Large intestine (tissue), 3 donors: ENCODE results near the gene GBX2. TPM values are rescaled to one million over a fixed set of nuclear protein-coding genes. Genes with fewer than 3 reads are reported as not detected.

ENCODE experiments used
- DNase-seq, 2 donors: peaks; one replicate each; pipeline versions ENCODE4 v3.0.0 to v3.0.0-alpha.2; 2013
- H3K27ac ChIP-seq: one replicate; pipeline ENCODE4 v1.5.1; 2013; ENCODE audit warnings: low read length
- H3K27me3 ChIP-seq: 2 replicates; pipeline ENCODE4 v1.6.1; 2013; ENCODE audit warnings: low read length; ENCODE audit not compliant: control insufficient read depth, insufficient read depth
- H3K36me3 ChIP-seq: 2 replicates; pipeline ENCODE4 v1.6.1; 2013; ENCODE audit warnings: low read length; ENCODE audit not compliant: control insufficient read depth, insufficient read depth
- H3K4me1 ChIP-seq: one replicate; pipeline ENCODE4 v1.6.1; 2013; ENCODE audit warnings: low read length; ENCODE audit not compliant: control insufficient read depth, insufficient read depth
- H3K4me3 ChIP-seq: one replicate; pipeline ENCODE4 v1.5.1; 2013; ENCODE audit warnings: low read length
- H3K9me3 ChIP-seq: one replicate; pipeline ENCODE4 v1.6.1; 2013; ENCODE audit warnings: mild to moderate bottlenecking, low read depth, low read length, moderate library complexity; ENCODE audit not compliant: control insufficient read depth
- WGBS: methylation state at CpG from one replicate; pipeline ENCODE4 v1.1.5; 2013; ENCODE audit warnings: low lambda C conversion rate; ENCODE audit not compliant: insufficient coverage; 5-methylcytosine and 5-hydroxymethylcytosine counted together
- polyA plus RNA-seq: library from polyadenylated mRNA; unstranded; fragments of 120-200 nt; gene quantifications from one replicate; pipeline ENCODE4 v1.2.1, GENCODE V29; 2013

GBX2 gene
- polyA plus RNA-seq, 1 donor, result not detected

DNA sequence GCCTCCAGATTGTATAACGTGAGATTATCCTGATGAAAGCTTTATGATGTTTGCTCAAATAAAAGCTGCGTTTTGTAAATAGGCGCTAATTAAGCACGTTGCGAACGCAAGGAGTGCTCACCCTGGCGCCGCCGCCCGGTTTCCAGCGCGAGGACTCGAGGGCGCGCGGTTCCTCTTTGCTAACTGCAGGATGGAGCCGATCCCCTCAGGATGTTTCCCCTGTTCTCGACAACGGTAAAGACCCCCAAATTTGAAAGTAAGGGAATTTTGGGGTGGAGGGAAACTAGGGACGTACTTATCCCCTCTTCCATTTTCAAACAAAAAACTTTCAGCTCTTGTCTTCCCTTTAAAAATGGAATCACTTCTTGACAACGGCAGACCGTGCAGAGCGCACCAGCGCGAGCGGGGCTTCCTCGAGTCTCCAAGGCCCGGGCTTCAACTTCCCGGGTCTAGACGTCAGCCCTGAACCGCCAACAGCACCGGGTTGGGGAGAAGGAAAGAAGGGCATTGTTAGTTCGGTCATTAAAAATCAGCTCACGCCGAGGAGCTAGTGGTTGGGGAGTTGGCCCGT lies 1.1 kb upstream of the GBX2 start:
- WGBS, result no CpG with 5 or more reads among the region's 36 CpGs
- H3K4me3 ChIP-seq, result no peak overlapping the region
- H3K4me1 ChIP-seq, result peaks cover 26% of the 10 kb centered on the region
- H3K27ac ChIP-seq, result no peak overlapping the region
- DNase-seq, result peak in 1 of 2 donors; percentile 23
- H3K27me3 ChIP-seq, result peaks cover 99% of the 10 kb centered on the region
- H3K9me3 ChIP-seq, result peaks cover 29% of the 10 kb centered on the region
- no peaks in the 10 kb centered on the region for H3K36me3 ChIP-seq

DNA sequence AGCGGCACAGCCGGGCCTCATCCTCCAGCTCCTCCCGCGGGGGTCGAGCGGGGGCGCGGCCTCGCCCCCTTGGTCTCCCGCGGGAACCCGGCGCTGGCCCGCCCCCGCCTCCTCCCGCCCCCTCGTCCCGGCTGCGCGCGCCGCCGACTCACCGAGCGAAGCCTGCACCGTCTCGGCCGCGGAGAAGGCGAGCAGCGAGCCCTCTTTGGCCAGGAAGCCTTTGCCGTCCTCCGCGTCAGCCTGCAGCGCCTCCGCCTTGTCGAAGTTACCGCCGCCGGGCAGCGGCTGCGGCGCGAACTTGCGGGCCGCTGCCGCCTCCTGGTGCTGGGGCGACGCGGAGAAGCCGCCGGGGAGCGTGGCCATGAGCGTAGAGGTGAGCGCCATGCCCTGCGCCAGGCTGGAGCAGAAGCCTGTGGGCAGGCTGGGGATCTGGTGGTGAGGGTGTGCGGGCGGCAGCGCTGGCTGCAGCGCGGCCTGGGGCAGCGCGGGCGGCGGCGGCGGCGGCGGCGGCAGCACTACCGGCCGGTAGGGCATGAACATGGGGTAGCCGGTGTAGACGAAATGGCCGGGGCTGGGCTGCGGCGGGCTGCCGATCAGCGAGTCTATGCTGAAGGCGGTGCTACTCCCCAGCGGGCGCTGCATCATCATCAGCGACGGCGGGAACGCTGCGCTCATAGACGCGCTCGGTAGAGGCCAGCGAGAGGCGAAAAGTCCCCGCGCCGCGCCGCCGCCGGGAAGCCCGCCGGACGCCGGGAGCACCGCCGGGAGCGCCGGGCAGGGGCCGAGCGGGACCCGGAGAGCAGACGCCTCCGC lies 683 bp downstream of the GBX2 start:
- Histone ChIP-seq H3K27ac (no peak overlapping the region), H3K9me3 (peaks cover 28% of the 10 kb centered on the region), H3K4me1 (peaks cover 26% of the 10 kb centered on the region), H3K4me3 (no peak overlapping the region), H3K27me3 (peaks cover 99% of the 10 kb centered on the region), H3K36me3 (no peaks in the 10 kb centered on the region)
- DNase-seq, result peak in 1 of 2 donors; percentile 49
- WGBS, result no CpG with 5 or more reads among the region's 112 CpGs

DNA sequence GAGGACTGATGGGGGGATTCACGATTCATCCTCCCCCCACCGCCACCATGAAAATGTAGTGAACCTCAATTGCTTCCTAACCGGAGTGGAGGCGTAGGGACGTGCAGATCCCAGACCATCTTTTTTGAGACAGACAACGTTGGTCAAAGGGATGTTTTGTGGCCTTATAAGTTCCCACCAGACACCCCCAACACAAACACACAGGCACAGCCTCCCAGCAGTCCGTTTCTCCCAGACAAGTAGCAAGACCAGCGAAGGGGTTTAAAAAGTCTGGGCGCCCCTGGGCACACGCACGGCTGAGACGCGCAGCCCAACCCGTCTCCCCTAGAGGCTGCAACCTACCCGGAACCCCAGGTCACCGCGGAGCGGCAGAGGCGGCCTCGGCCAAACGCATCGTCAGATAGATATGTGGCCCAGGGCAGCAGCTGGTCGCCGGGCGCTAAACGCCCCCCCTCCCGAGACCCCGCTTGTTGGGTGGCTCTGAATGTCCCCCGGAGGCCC lies 1.3 kb downstream of the GBX2 start:
- Histone ChIP-seq H3K4me3 (peak overlapping the region; percentile 10), H3K36me3 (no peaks in the 10 kb centered on the region), H3K9me3 (peaks cover 28% of the 10 kb centered on the region), H3K27me3 (peaks cover 99% of the 10 kb centered on the region), H3K27ac (no peak overlapping the region), H3K4me1 (peaks cover 26% of the 10 kb centered on the region)
- no CpG with 5 or more reads among the region's 29 CpGs for whole genome bisulfite sequencing
- DNase-seq, result peak in 1 of 2 donors; percentile 20

- Histone ChIP-seq H3K27me3 (peaks cover 99% of the 10 kb centered on the region), H3K9me3 (peaks cover 28% of the 10 kb centered on the region), H3K4me3 (peak overlapping the region; percentile 10), H3K36me3 (no peaks in the 10 kb centered on the region), H3K4me1 (peaks cover 22% of the 10 kb centered on the region), H3K27ac (no peak overlapping the region)
- DNase-seq, result peak in 1 of 2 donors; percentile 60
- no CpG with 5 or more reads among the region's 58 CpGs for WGBS
Measured at GRCh38 chr2:236165842-236166795, 2.1 kb downstream of the GBX2 start.

DNA sequence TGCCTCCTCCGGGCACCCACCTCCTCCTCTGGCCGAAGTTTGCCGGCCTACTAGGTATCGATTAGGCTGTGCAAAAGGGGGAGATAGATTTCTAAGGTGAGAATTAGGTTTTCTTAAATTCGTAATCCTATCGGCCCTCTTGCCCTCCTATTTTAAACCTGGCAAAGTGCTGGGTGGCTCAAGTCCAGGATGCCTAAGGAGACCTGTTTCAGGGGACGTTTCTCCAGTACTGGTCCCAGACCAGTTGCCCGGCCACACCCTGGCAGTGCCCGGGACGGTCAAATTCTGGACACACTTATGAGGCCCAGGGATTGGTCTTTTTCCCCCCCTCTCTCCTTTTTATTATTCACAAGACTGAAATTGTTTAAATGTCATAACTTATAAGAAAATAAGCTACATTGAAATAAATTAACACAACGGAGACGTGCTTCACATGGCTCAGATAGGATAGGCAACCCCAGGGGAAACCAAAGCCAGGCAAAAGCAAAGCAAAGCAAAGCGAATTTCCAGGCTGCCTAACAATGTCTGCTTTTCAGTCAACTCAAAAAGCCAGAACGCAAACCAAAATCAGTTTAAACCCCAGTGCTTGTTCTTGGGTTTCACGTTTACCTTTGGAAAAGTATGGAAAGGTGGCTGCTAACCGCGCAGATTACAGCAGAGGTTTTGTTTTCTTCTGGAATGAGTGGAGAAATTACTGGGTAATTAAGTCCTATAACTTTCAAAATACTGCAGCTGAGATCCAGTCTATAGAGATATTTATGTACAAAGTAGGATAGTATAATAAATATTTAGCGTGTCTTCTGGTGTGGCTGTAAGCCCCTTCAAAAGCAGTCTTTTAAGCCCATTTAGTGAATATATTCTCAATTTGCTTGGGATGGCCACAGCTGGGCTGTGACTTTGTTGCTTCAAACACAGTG lies 3.0 kb downstream of the GBX2 start:
- 6% methylated on average over 2 of the region's 18 CpGs for WGBS
- no peaks in the 10 kb centered on the region for H3K36me3 ChIP-seq
- no peak overlapping the region for H3K27ac ChIP-seq
- no peak for DNase-seq
- peaks cover 99% of the 10 kb centered on the region for H3K27me3 ChIP-seq
- H3K4me3 ChIP-seq, result no peak overlapping the region
- peaks cover 28% of the 10 kb centered on the region for H3K9me3 ChIP-seq
- H3K4me1 ChIP-seq, result peaks cover 22% of the 10 kb centered on the region

- H3K27ac ChIP-seq, result no peak overlapping the region
- H3K9me3 ChIP-seq, result peaks cover 23% of the 10 kb centered on the region
- H3K4me3 ChIP-seq, result peak overlapping the region; percentile 10
- no peaks in the 10 kb centered on the region for H3K36me3 ChIP-seq
- peaks cover 22% of the 10 kb centered on the region for H3K4me1 ChIP-seq
- peak in 1 of 2 donors; percentile 25 for DNase-seq
- WGBS, result no CpG with 5 or more reads among the region's 67 CpGs
- peaks cover 99% of the 10 kb centered on the region for H3K27me3 ChIP-seq
Measured at GRCh38 chr2:236164201-236164924, 3.8 kb downstream of the GBX2 start.

DNA sequence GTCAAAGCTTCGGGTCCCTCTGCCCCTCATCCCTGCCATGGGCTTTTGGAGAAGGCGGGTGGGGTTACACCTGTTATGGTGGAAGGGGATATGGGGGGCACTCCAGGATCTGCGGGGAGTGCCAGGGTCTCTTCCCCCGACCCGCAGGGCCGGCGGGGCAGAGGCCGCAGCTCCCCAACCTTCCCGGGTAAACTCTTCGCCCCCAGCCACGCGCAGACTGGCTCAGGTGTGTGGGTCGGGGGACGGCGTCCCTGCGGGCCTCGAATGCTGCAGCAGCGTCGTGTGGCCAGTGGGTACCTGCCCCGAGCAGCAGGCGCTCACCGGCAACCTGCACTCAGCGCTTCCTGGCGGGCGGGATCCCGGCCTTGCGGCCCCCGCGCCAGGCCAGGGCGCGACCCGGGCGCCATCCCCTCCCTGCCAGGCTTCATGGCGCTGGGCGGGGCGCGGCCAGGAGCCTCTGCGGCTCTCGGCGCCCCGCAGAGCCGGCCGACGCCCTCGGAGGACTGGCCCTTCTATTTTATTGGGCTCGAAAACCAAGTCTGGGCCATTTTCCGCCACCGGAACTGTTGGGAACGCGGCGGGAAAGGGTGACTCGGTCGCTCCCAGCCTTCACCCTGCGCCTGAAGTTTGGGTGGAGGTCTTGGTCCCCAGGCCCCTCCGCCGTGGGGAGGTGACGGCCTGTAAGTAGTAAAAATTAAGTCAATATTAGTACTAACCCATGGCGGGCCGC lies 4.5 kb downstream of the GBX2 start:
- peak in 1 of 2 donors; percentile 26 for DNase-seq
- Histone ChIP-seq H3K27me3 (peaks cover 99% of the 10 kb centered on the region), H3K36me3 (no peaks in the 10 kb centered on the region), H3K4me1 (peaks cover 22% of the 10 kb centered on the region), H3K9me3 (peaks cover 21% of the 10 kb centered on the region), H3K4me3 (peak overlapping the region; percentile 10), H3K27ac (no peak overlapping the region)
- WGBS, result no CpG with 5 or more reads among the region's 59 CpGs

DNA sequence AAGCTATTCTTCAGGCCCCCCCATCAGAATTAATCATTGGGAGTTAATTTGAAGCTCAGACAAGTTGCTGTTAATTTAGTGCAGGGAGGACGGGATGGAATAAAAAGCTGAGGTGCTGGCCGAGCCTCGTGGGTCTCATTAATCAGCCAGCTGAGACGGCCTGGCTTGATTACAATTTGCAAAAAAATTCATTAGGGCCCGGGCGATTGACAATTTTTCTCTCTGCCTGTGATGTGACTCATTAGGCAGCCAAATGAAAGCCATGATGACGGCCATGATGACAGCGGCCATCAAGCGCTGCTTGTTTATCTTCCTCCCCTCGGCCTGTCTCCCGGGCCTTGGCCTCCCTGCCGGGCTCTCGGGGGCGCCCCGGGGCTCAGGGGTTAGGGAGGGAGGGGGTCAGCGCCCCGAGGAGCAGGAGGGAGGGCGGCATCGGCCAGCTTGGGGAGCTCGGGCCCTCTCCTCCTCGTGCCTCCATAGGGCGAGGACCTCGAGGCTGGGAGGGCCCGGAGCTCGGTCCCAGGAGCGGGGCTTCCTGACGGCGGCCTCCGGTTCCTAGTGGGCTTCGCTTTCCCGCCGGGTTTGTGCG lies 5.2 kb downstream of the GBX2 start:
- WGBS, result no CpG with 5 or more reads among the region's 33 CpGs
- Histone ChIP-seq H3K27me3 (peaks cover 99% of the 10 kb centered on the region), H3K4me1 (peaks cover 22% of the 10 kb centered on the region), H3K36me3 (no peaks in the 10 kb centered on the region), H3K9me3 (peaks cover 19% of the 10 kb centered on the region), H3K27ac (no peak overlapping the region), H3K4me3 (no peak overlapping the region)
- DNase-seq, result no peak
